ENCODE results near the gene RALY.

The RALY gene

DNA sequence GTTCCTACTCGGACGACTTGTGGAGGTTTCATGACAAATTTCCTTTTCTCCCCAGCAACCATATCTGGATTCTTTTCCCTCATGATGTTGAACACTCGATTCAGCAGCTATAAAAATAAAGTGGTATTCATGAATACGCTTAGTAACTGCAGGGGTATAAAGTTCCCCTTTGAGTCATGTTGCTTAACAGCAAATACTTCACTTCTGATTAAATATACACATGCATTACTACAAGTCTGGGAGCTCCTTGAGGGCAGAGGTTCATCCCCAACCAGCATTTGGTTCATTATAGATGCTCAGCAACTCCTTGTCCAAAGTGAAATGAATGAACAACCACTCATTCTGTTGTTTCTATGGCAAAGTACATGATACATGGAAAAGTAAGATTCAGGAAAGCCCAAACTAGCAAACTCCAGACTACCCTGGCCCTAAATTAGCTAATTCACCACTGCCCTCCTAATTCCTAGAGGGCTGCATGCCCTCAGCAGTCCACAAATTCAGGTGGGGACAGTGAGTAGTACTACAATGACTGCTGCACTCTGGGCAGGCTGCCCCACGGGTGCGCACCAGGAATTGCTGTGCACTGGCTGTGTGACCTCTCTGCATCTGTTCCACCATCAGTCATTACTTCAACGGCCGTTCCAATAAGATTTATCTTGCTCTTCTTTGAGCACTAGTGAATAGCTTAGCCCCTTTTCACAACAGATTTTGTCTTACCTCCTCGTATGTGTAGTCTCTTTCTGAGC, 103.2 kb downstream of the RALY start:
- no peak overlapping the region for H3K4me3 ChIP-seq (ENCODE audit: control insufficient read depth, low read depth, low read length)
- no peak for DNase-seq (ENCODE audit: low read depth)
- no peak for TF ChIP-seq CTCF (conservative IDR thresholded peaks at IDR 0.05; ENCODE audit: control insufficient read depth, insufficient read depth, low read depth, low read length)

GRCh38 chr20:34098570-34098969, 104.9 kb downstream of the RALY start:
- no peak for TF ChIP-seq CTCF (conservative IDR thresholded peaks at IDR 0.05; ENCODE audit: control insufficient read depth, insufficient read depth, low read depth, low read length)
- no peak for DNase-seq (ENCODE audit: low read depth)
- no peak overlapping the region for H3K4me3 ChIP-seq (ENCODE audit: control insufficient read depth, low read depth, low read length)

DNA sequence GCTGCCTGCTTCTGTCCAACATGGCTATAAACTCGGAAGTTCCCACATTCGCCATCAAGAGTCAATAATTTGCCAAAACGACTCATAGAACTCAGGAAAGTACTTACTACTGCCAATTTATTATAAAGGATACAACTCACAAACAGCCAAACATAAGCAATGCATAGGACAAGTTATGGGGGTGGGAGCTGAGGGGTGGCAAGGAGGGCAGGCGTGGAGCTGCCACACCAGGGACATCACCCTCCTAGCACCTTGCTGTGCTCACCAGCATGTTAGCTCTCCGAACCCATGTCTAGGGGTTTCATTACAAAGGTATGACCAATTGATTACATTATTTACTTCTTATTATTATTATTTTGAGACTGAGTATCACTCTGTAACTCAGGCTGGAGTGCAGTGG, 106.0 kb downstream of the RALY start:
- DNase-seq (ENCODE audit: low read depth) = no peak
- H3K4me3 ChIP-seq (ENCODE audit: control insufficient read depth, low read depth, low read length) = no peak overlapping the region
- TF ChIP-seq CTCF (conservative IDR thresholded peaks at IDR 0.05; ENCODE audit: control insufficient read depth, insufficient read depth, low read depth, low read length) = no peak

- H3K4me3 ChIP-seq (ENCODE audit: control insufficient read depth, low read depth, low read length) = no peak overlapping the region
- no peak for DNase-seq (ENCODE audit: low read depth)
- TF ChIP-seq CTCF (conservative IDR thresholded peaks at IDR 0.05; ENCODE audit: control insufficient read depth, insufficient read depth, low read depth, low read length) = no peak
These were observed 106.9 kb downstream of the RALY start for GRCh38 chr20:34100576-34100975.

DNA sequence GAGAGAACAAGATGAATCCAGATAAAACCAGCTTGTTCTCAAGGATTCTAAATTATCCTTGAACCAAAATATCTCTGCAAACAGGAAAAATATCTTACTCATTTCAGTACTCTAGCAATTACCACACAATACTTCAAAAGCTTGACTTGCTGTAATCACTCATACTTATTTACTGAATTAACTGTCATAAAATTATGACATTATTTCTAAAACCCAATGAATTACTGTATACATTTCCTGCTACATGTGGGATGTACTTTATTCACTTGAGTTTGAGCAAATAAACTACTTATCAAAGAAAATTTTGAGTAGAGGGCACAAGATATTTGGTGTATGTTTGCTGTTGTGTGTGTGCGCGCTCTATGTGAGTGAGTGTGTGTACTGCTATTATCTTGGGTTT, 108.6 kb downstream of the RALY start:
- TF ChIP-seq CTCF (conservative IDR thresholded peaks at IDR 0.05; ENCODE audit: control insufficient read depth, insufficient read depth, low read depth, low read length) = no peak
- H3K4me3 ChIP-seq (ENCODE audit: control insufficient read depth, low read depth, low read length) = no peak overlapping the region
- no peak for DNase-seq (ENCODE audit: low read depth)

DNA sequence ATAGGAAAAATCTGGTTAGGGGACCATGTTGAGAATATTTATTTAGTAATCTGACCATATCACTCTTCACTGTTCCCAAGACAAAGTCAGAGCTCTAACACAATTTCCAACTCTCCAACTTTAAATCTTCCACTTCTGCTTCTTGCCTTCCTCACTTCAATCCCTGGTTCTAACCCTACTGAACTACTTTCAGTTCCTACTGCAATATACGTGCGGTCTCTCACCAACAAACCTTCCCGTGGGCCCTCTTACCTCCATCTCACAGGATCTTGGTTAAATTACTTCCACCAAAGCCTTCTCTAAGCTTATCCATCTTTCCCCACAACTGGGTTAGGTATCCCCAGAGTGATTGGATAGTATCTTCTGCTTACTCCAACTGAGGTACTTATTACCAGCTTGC, 110.3 kb downstream of the RALY start:
- DNase-seq (ENCODE audit: low read depth) = no peak
- TF ChIP-seq CTCF (conservative IDR thresholded peaks at IDR 0.05; ENCODE audit: control insufficient read depth, insufficient read depth, low read depth, low read length) = no peak

More for the DNA sequence above, 110.3 kb downstream of the RALY start:
- no peak overlapping the region for H3K4me3 ChIP-seq (ENCODE audit: control insufficient read depth, low read depth, low read length)
